DOHH2 (cell line): ENCODE measurements around the gene MYBPC1.

ENCODE experiments used
- H3F3A ChIP-seq: fragments of 200-600 bp; sonication (generic), shearing (Covaris generic); 2 replicates; pipeline ENCODE4 v1.6.0; 2016; ENCODE audit warnings: antibody characterized with exemption, mild to moderate bottlenecking; ENCODE audit not compliant: control insufficient read depth, insufficient read depth
- H3K27ac ChIP-seq: fragments of 200-600 bp; sonication (generic); 2 replicates; pipeline ENCODE4 v1.5.1; 2014; ENCODE audit warnings: low read depth, mild to moderate bottlenecking, low read length, moderate library complexity
- H3K27me3 ChIP-seq: fragments of 200-600 bp; sonication (generic); 2 replicates; pipeline ENCODE4 v1.6.1; 2014; ENCODE audit warnings: mild to moderate bottlenecking, low read length, mixed read lengths; ENCODE audit not compliant: control insufficient read depth
- H3K36me3 ChIP-seq: fragments of 200-600 bp; sonication (generic); 2 replicates; pipeline ENCODE4 v1.6.1; 2014; ENCODE audit warnings: mild to moderate bottlenecking, low read length, moderate library complexity, mixed read lengths; ENCODE audit not compliant: control insufficient read depth
- H3K4me1 ChIP-seq: fragments of 200-600 bp; sonication (generic); 2 replicates; pipeline ENCODE4 v1.6.1; 2014; ENCODE audit warnings: mild to moderate bottlenecking, low read length, mixed read lengths; ENCODE audit not compliant: control insufficient read depth
- H3K4me2 ChIP-seq: fragments of 200-600 bp; sonication (generic); 2 replicates; pipeline ENCODE4 v1.6.0; 2014; ENCODE audit warnings: mild to moderate bottlenecking, low read length, moderate library complexity
- H3K4me3 ChIP-seq: fragments of 200-600 bp; sonication (generic); 2 replicates; pipeline ENCODE4 v1.5.1; 2014; ENCODE audit warnings: mild to moderate bottlenecking, low read length, mixed read lengths
- H3K79me2 ChIP-seq: fragments of 200-600 bp; sonication (generic); 2 replicates; pipeline ENCODE4 v1.6.1; 2014; ENCODE audit warnings: mild to moderate bottlenecking, low read length, mixed read lengths; ENCODE audit not compliant: control insufficient read depth
- H3K9me2 ChIP-seq: fragments of 200-600 bp; sonication (generic); replicated peaks from 2 replicates; pipeline ENCODE4 v1.6.1; 2014; ENCODE audit warnings: mild to moderate bottlenecking, low read length, mixed read lengths; ENCODE audit not compliant: control insufficient read depth
- H3K9me3 ChIP-seq: fragments of 200-600 bp; sonication (generic); 2 replicates; pipeline ENCODE4 v1.6.1; 2014; ENCODE audit warnings: antibody characterized with exemption, low read length, mixed read lengths; ENCODE audit not compliant: control insufficient read depth, insufficient read depth
- H4K20me1 ChIP-seq: fragments of 200-600 bp; sonication (generic); 2 replicates; pipeline ENCODE4 v1.6.0; 2014; ENCODE audit warnings: low read depth, mild to moderate bottlenecking, antibody characterized with exemption, low read length, moderate library complexity; ENCODE audit not compliant: control insufficient read depth, insufficient read depth
- EZH2phosphoT487 ChIP-seq: fragments of 200-600 bp; sonication (generic); IDR thresholded peaks from 2 replicates; pipeline ENCODE4 v1.6.1; 2017; ENCODE audit warnings: borderline replicate concordance, mild to moderate bottlenecking, antibody characterized with exemption, low read length, moderate library complexity, mixed read lengths
- TF ChIP-seq, protein P1 (sequence below): fragments of 200-600 bp; sonication (generic); IDR thresholded peaks from one replicate; pipeline ENCODE4 v1.5.1; 2014; ENCODE audit warnings: antibody characterized with exemption, mild to moderate bottlenecking, low read depth, low read length; ENCODE audit not compliant: poor library complexity, severe bottlenecking

MYBPC1 gene

DNA sequence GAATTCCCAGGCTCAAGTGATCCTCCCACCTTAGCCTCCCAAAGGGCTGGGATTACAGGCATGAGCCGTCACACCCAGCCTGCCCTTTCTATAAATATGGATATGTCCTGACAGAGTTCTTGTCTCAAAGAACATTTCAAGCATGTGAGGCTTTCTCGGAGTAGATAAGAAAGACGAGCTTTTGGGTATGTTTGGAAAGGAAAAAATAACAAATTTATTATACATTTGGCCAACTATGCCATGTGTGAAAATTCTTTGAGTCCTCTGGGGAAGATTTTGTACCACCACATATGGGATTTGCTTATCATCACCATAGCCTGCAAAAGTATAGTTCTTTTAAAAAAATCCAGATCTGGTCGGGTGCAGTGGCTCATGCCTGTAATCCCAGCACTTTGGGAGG, 23.7 kb upstream of the MYBPC1 start:
- H3F3A ChIP-seq, result no peaks in the 10 kb centered on the region

GRCh38 chr12:101573743-101574142, 21.0 kb upstream of the MYBPC1 start:
- Histone ChIP-seq H4K20me1 (no peaks in the 10 kb centered on the region), H3K27ac (no peak overlapping the region), H3K36me3 (no peaks in the 10 kb centered on the region), H3K4me2 (no peak overlapping the region), H3K4me1 (peaks cover 13% of the 10 kb centered on the region), H3K79me2 (no peaks in the 10 kb centered on the region), H3K27me3 (no peaks in the 10 kb centered on the region), H3K9me2 (no peaks in the 10 kb centered on the region), H3K4me3 (no peak overlapping the region), H3K9me3 (no peaks in the 10 kb centered on the region), H3F3A (no peaks in the 10 kb centered on the region)
- TF ChIP-seq EZH2phosphoT487, result no peak
- TF ChIP-seq, protein P1, sequence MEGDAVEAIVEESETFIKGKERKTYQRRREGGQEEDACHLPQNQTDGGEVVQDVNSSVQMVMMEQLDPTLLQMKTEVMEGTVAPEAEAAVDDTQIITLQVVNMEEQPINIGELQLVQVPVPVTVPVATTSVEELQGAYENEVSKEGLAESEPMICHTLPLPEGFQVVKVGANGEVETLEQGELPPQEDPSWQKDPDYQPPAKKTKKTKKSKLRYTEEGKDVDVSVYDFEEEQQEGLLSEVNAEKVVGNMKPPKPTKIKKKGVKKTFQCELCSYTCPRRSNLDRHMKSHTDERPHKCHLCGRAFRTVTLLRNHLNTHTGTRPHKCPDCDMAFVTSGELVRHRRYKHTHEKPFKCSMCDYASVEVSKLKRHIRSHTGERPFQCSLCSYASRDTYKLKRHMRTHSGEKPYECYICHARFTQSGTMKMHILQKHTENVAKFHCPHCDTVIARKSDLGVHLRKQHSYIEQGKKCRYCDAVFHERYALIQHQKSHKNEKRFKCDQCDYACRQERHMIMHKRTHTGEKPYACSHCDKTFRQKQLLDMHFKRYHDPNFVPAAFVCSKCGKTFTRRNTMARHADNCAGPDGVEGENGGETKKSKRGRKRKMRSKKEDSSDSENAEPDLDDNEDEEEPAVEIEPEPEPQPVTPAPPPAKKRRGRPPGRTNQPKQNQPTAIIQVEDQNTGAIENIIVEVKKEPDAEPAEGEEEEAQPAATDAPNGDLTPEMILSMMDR, result no peak

More for the DNA sequence above, 23.7 kb upstream of the MYBPC1 start:
- H3K79me2 ChIP-seq, result no peaks in the 10 kb centered on the region
- no peaks in the 10 kb centered on the region for H4K20me1 ChIP-seq
- no peaks in the 10 kb centered on the region for H3K27me3 ChIP-seq
- H3K4me2 ChIP-seq, result no peak overlapping the region
- H3K4me3 ChIP-seq, result no peak overlapping the region
- TF ChIP-seq EZH2phosphoT487, result no peak
- no peaks in the 10 kb centered on the region for H3K9me2 ChIP-seq
- peaks cover 13% of the 10 kb centered on the region for H3K4me1 ChIP-seq
- H3K27ac ChIP-seq, result no peak overlapping the region
- H3K9me3 ChIP-seq, result no peaks in the 10 kb centered on the region
- no peaks in the 10 kb centered on the region for H3K36me3 ChIP-seq

GRCh38 chr12:101578417-101578816, 16.4 kb upstream of the MYBPC1 start:
- H4K20me1 ChIP-seq, result no peaks in the 10 kb centered on the region
- no peak overlapping the region for H3K4me2 ChIP-seq
- H3K4me1 ChIP-seq, result no peaks in the 10 kb centered on the region
- no peak overlapping the region for H3K4me3 ChIP-seq
- no peaks in the 10 kb centered on the region for H3K79me2 ChIP-seq
- no peaks in the 10 kb centered on the region for H3F3A ChIP-seq
- no peak for TF ChIP-seq EZH2phosphoT487
- TF ChIP-seq, protein P1, result no peak
- H3K9me3 ChIP-seq, result no peaks in the 10 kb centered on the region
- H3K36me3 ChIP-seq, result no peaks in the 10 kb centered on the region
- no peaks in the 10 kb centered on the region; the same call in 1 of the 2 replicates for H3K9me2 ChIP-seq
- H3K27ac ChIP-seq, result no peak overlapping the region
- H3K27me3 ChIP-seq, result no peaks in the 10 kb centered on the region

- no peak overlapping the region for H3K4me2 ChIP-seq
- no peaks in the 10 kb centered on the region for H4K20me1 ChIP-seq
- H3K36me3 ChIP-seq, result no peaks in the 10 kb centered on the region
- H3K4me3 ChIP-seq, result no peak overlapping the region
- TF ChIP-seq, protein P1, result no peak
- TF ChIP-seq EZH2phosphoT487, result no peak
- no peaks in the 10 kb centered on the region for H3K79me2 ChIP-seq
- no peak overlapping the region for H3K27ac ChIP-seq
- no peaks in the 10 kb centered on the region for H3K9me3 ChIP-seq
- H3F3A ChIP-seq, result no peaks in the 10 kb centered on the region
- no peaks in the 10 kb centered on the region for H3K4me1 ChIP-seq
- no peaks in the 10 kb centered on the region for H3K27me3 ChIP-seq
- H3K9me2 ChIP-seq, result no peaks in the 10 kb centered on the region; the same call in 1 of the 2 replicates
Measured at GRCh38 chr12:101581190-101581589, 13.6 kb upstream of the MYBPC1 start.
